ENCODE data around the gene TTC12.

- TF ChIP-seq CTCF (IDR thresholded peaks at IDR 0.05; ENCODE audit: low read length) (no peak), EZH2phosphoT487 (IDR thresholded peaks at IDR 0.05; ENCODE audit: low read length) (no peak)
Observed at GRCh38 chr11:113314389-113315301, at the start of gene TTC12.
